Naive thymus-derived CD4-positive, alpha-beta T cell (primary cell): Measurements from ENCODE around the gene ZBTB20. TPM values are rescaled to one million over a fixed set of nuclear protein-coding genes. Genes with fewer than 3 reads are reported as not detected.
"Not testable (repeated sequence)": the region's sequence is repeated elsewhere in the genome, so short reads cannot be mapped to it uniquely, and the experiment has no call there.

Source experiments
- ATAC-seq: fragments of 150-1000 bp; cut with Tn5 transposase; 2 replicates; pipeline ENCODE4 v1.10.0; 2021; ENCODE audit warnings: mild to moderate bottlenecking, moderate library complexity
- CTCF ChIA-PET: fragments of 350-600 bp; sonication (Branson Sonifier 250); formaldehyde crosslinking; loops from one replicate; lab custom pipeline; 2021; ENCODE audit warnings: antibody characterized with exemption; lab: Charles Lee
- POLR2A ChIA-PET: fragments of 350-600 bp; sonication (Branson Sonifier 250); formaldehyde crosslinking; loops from one replicate; lab custom pipeline; 2021; ENCODE audit warnings: antibody characterized with exemption, inconsistent platforms; lab: Charles Lee
- DNase-seq, 9 donors: peaks; one replicate each; pipeline versions ENCODE4 v3.0.0 to v3.0.0-alpha.2; 2020 to 2022; ENCODE audit warnings: mixed read lengths in 1 of 9
- H3K27ac ChIP-seq: one replicate; pipeline ENCODE4 v1.7.0; 2013; ENCODE audit warnings: mild to moderate bottlenecking, low read depth, low read length, moderate library complexity
- H3K27me3 ChIP-seq, 2 donors: one replicate each; pipeline ENCODE4 v1.7.0; 2013; ENCODE audit warnings: low read length in 2 of 2, mild to moderate bottlenecking in 2 of 2, moderate library complexity in 2 of 2; ENCODE audit not compliant: control insufficient read depth in 2 of 2, insufficient read depth in 2 of 2
- H3K36me3 ChIP-seq, 3 experiments: 1 replicate in 2 of 3; 2 replicates in 1 of 3; pipeline ENCODE4 v1.7.0; 2013; ENCODE audit warnings: low read length in 3 of 3, mild to moderate bottlenecking in 3 of 3, moderate library complexity in 1 of 3; ENCODE audit not compliant: insufficient read depth in 3 of 3, control insufficient read depth in 2 of 3
- H3K4me1 ChIP-seq, 2 donors: one replicate each; pipeline ENCODE4 v1.7.0; 2013; ENCODE audit warnings: low read length in 2 of 2, mild to moderate bottlenecking in 2 of 2, moderate library complexity in 1 of 2; ENCODE audit not compliant: control insufficient read depth in 2 of 2, insufficient read depth in 2 of 2
- H3K4me3 ChIP-seq: 2 replicates; pipeline ENCODE4 v1.7.0; 2013; ENCODE audit warnings: mild to moderate bottlenecking, low read length
- H3K9me3 ChIP-seq, 3 experiments: 1 replicate in 2 of 3; 2 replicates in 1 of 3; pipeline ENCODE4 v1.7.0; 2013; ENCODE audit warnings: low read length in 3 of 3; ENCODE audit not compliant: control insufficient read depth in 2 of 3
- H3K27ac Mint-ChIP-seq, 9 donors: one replicate each; pipeline ENCODE4 v1.8.0; 2020 to 2022; ENCODE audit warnings: mixed read lengths in 9 of 9, mild to moderate bottlenecking in 8 of 9, moderate library complexity in 5 of 9, inconsistent platforms in 2 of 9
- H3K27me3 Mint-ChIP-seq, 5 donors: one replicate each; pipeline ENCODE4 v1.8.0; 2021 to 2022; ENCODE audit warnings: mixed read lengths in 5 of 5, mild to moderate bottlenecking in 1 of 5
- H3K36me3 Mint-ChIP-seq, 5 donors: one replicate each; pipeline ENCODE4 v1.8.0; 2020 to 2022; ENCODE audit warnings: mixed read lengths in 5 of 5, mild to moderate bottlenecking in 3 of 5, inconsistent platforms in 1 of 5
- H3K4me1 Mint-ChIP-seq, 7 donors: one replicate each; pipeline ENCODE4 v1.8.0; 2020 to 2022; ENCODE audit warnings: mixed read lengths in 7 of 7, mild to moderate bottlenecking in 3 of 7, inconsistent platforms in 1 of 7
- H3K4me3 Mint-ChIP-seq, 10 donors: one replicate each; pipeline ENCODE4 v1.8.0; 2020 to 2022; ENCODE audit warnings: mild to moderate bottlenecking in 10 of 10, mixed read lengths in 10 of 10, moderate library complexity in 6 of 10, inconsistent platforms in 2 of 10
- H3K9me3 Mint-ChIP-seq, 11 donors: one replicate each; pipeline ENCODE4 v1.8.0; 2020 to 2022; ENCODE audit warnings: mixed read lengths in 11 of 11, mild to moderate bottlenecking in 4 of 11, inconsistent platforms in 1 of 11, moderate library complexity in 1 of 11
- intact Hi-C, 2 donors: fragments of 100-400 bp; cut with micrococcal nuclease; formaldehyde crosslinking; loops; one replicate each; pipeline ENCODE4 v1.15.1; 2023
- polyA plus RNA-seq, 2 donors: library from polyadenylated mRNA; unstranded; fragments of 300-500 nt; fragmentation: Illumina TruSeq; gene quantifications; one replicate each; pipeline ENCODE4 v1.2.3, GENCODE V29; 2021
- total RNA-seq, 6 experiments: library from RNA in 5 of 6; stranded (reverse) in 5 of 6; gene quantifications; 1 replicate in 5 of 6; 2 replicates in 1 of 6; pipeline ENCODE4 v1.2.3 and lab custom pipeline; 2021 to 2026

The ZBTB20 gene
- total and polyA plus RNA-seq, 7 experiments from 2014 or later: 14.9 to 69.5 (median 59.2) TPM

- CTCF ChIA-PET: no interaction called here
- no peaks in the 10 kb centered on the region for H3K4me1 ChIP-seq
- Mint-ChIP-seq H3K36me3 (peaks cover 2 to 56% (median 30%) of the 10 kb centered on the region in 5 donors), H3K4me3 (no peak overlapping the region), H3K27me3 (no peaks in the 10 kb centered on the region), H3K4me1 (peaks cover 14 to 59% (median 51%) of the 10 kb centered on the region in 7 donors), H3K27ac (no peak overlapping the region), H3K9me3 (no peaks in the 10 kb centered on the region)
- DNase-seq (no peak), ATAC-seq (no peak)
- POLR2A ChIA-PET: no interaction called here
- no peaks in the 10 kb centered on the region for H3K27me3 ChIP-seq
- no peak overlapping the region for H3K27ac ChIP-seq
- H3K9me3 ChIP-seq: no peaks in the 10 kb centered on the region
- H3K4me3 ChIP-seq: no peak overlapping the region
- no peaks in the 10 kb centered on the region for H3K36me3 ChIP-seq
- intact Hi-C loops: no loop called here
Measured at GRCh38 chr3:114690911-114691310, 456.2 kb downstream of the ZBTB20 start.

GRCh38 chr3:114687151-114687550, 459.9 kb downstream of the ZBTB20 start:
- POLR2A ChIA-PET: no interaction called here

DNA sequence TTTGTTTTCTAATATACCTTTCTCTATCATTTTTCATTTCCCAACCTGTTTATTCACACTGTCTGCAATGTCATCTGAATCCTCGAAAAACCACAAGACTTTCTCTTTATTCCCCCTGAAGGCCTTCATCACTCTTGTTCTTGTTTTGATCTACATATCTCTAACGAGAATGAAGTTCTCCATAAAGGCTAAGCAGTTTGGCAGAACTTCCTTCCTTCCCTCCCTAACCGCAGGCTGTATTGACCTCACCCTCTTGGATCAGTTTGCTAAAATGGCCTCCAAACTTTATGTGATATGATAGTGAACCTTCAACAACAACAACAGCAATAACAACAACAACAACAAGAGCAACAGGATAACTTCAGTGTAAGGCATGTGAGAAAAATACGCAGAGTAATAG, 460.5 kb downstream of the ZBTB20 start:
- Mint-ChIP-seq H3K4me3 (peak overlapping the region in 4 of 10 donors; percentile 0 to 38 (median 4)), H3K27me3 (no peaks in the 10 kb centered on the region), H3K36me3 (peaks cover 0 to 58% (median 40%) of the 10 kb centered on the region in 5 donors), H3K27ac (peak overlapping the region in 3 of 9 donors; percentile 38 to 81 (median 70)), H3K9me3 (no peaks in the 10 kb centered on the region), H3K4me1 (peaks cover 6 to 38% (median 23%) of the 10 kb centered on the region in 7 donors)
- no peak for DNase-seq
- Histone ChIP-seq H3K4me3 (no peak overlapping the region), H3K9me3 (no peaks in the 10 kb centered on the region), H3K27me3 (no peaks in the 10 kb centered on the region), H3K27ac (no peak overlapping the region), H3K36me3 (no peaks in the 10 kb centered on the region), H3K4me1 (no peaks in the 10 kb centered on the region)
- no peak for ATAC-seq
- intact Hi-C loops: no loop called here
- POLR2A ChIA-PET: no interaction called here
- CTCF ChIA-PET: no interaction called here

More at GRCh38 chr3:114687151-114687550, 459.9 kb downstream of the ZBTB20 start:
- Histone ChIP-seq H3K36me3 (no peaks in the 10 kb centered on the region), H3K4me3 (no peak overlapping the region), H3K27ac (no peak overlapping the region), H3K9me3 (no peaks in the 10 kb centered on the region), H3K4me1 (no peaks in the 10 kb centered on the region), H3K27me3 (no peaks in the 10 kb centered on the region)
- peaks cover 0 to 63% (median 42%) of the 10 kb centered on the region in 5 donors for H3K36me3 Mint-ChIP-seq
- no peaks in the 10 kb centered on the region for H3K9me3 Mint-ChIP-seq
- DNase-seq: no peak
- H3K4me3 Mint-ChIP-seq: no peak overlapping the region
- H3K27me3 Mint-ChIP-seq: no peaks in the 10 kb centered on the region
- CTCF ChIA-PET: no interaction called here
- peaks cover 10 to 42% (median 28%) of the 10 kb centered on the region in 7 donors for H3K4me1 Mint-ChIP-seq
- intact Hi-C loops: no loop called here
- no peak for ATAC-seq
- H3K27ac Mint-ChIP-seq: peak overlapping the region in 1 of 9 donors; percentile 38

DNA sequence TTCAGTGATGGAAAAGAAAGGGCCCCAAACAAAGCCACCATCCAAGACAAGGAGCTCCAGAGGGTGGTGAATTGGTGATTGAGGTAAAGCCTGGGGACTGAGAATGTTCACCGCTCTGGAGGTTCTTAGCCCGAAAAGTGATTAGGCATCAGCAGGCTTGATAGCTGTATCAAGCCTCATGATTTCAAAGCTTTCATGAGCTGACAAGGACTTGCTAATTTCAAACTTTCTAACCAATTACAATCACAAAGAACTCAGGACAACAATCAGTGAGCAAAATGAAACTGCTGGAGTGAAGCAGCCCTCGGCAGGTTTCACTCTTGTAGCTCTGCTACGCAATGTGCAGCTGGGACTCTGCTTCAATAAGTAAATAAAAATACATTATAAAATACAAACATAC, 461.9 kb downstream of the ZBTB20 start:
- Histone ChIP-seq H3K4me3 (no peak overlapping the region), H3K9me3 (no peaks in the 10 kb centered on the region), H3K27ac (no peak overlapping the region), H3K36me3 (no peaks in the 10 kb centered on the region), H3K27me3 (no peaks in the 10 kb centered on the region), H3K4me1 (no peaks in the 10 kb centered on the region)
- Mint-ChIP-seq H3K27ac (no peak overlapping the region), H3K36me3 (peaks cover 0 to 59% (median 43%) of the 10 kb centered on the region in 5 donors), H3K9me3 (peaks cover 0 to 6% (median 0%) of the 10 kb centered on the region in 11 donors), H3K27me3 (no peaks in the 10 kb centered on the region), H3K4me3 (no peak overlapping the region), H3K4me1 (peaks cover 6 to 34% (median 22%) of the 10 kb centered on the region in 7 donors)
- no peak for DNase-seq
- POLR2A ChIA-PET: no interaction called here
- ATAC-seq: no peak
- intact Hi-C loops: no loop called here
- CTCF ChIA-PET: no interaction called here

- DNase-seq (no peak), ATAC-seq (no peak)
- Histone ChIP-seq H3K27ac (no peak overlapping the region), H3K27me3 (no peaks in the 10 kb centered on the region), H3K9me3 (no peaks in the 10 kb centered on the region), H3K4me1 (no peaks in the 10 kb centered on the region), H3K4me3 (no peak overlapping the region), H3K36me3 (no peaks in the 10 kb centered on the region)
- ChIA-PET CTCF (no interaction called here), POLR2A (no interaction called here)
- Mint-ChIP-seq H3K27ac (no peak overlapping the region), H3K4me1 (peaks cover 0 to 5% (median 0%) of the 10 kb centered on the region in 7 donors), H3K4me3 (no peak overlapping the region), H3K27me3 (no peaks in the 10 kb centered on the region), H3K36me3 (peaks cover 0 to 43% (median 23%) of the 10 kb centered on the region in 5 donors), H3K9me3 (peaks cover 0 to 11% (median 0%) of the 10 kb centered on the region in 11 donors)
- intact Hi-C loops: no loop called here
Measured at GRCh38 chr3:114680299-114680698, 466.8 kb downstream of the ZBTB20 start.

DNA sequence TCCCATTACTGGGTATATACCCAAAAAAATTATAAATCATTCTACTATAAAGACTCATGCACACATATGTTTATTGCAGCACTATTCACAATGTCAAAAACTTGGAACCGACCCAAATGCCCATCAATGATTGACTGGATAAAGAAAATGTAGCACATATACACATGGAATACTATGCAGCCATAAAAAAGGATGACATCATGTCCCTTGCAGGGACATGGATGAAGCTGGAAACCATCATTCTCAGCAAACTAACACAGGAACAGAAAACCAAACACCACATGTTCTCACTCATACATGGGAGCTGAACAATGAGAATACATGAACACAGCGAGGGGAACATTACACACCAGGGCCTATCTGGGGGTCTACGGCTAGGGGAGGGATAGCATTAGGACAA, 467.3 kb downstream of the ZBTB20 start:
- POLR2A ChIA-PET, DNase-seq, H3K4me1 Mint-ChIP-seq, H3K27ac ChIP-seq, ATAC-seq, H3K9me3 ChIP-seq, H3K36me3 ChIP-seq, H3K27me3 ChIP-seq, intact Hi-C loops, H3K4me1 ChIP-seq, H3K27me3 Mint-ChIP-seq, H3K4me3 ChIP-seq, CTCF ChIA-PET: not testable (repeated sequence)
- Mint-ChIP-seq H3K4me3 (peak overlapping the region in 1 of 10 donors; percentile 27), H3K9me3 (peaks cover 0 to 11% (median 0%) of the 10 kb centered on the region in 11 donors), H3K36me3 (peaks cover 0 to 40% (median 19%) of the 10 kb centered on the region in 5 donors), H3K27ac (peak overlapping the region in 1 of 9 donors; percentile 26)

GRCh38 chr3:114675104-114675503, 472.0 kb downstream of the ZBTB20 start:
- DNase-seq (no peak), ATAC-seq (no peak)
- Histone ChIP-seq H3K9me3 (no peaks in the 10 kb centered on the region), H3K27ac (no peak overlapping the region), H3K4me3 (no peak overlapping the region), H3K36me3 (no peaks in the 10 kb centered on the region), H3K4me1 (no peaks in the 10 kb centered on the region), H3K27me3 (no peaks in the 10 kb centered on the region)
- ChIA-PET POLR2A (no interaction called here), CTCF (interaction anchor here (0.6 kb wide), 1 partner anchor 9 kb away, joined by 5 read pairs; no protein-coding TSS in a partner anchor)
- no peaks in the 10 kb centered on the region for H3K27me3 Mint-ChIP-seq
- H3K4me3 Mint-ChIP-seq: no peak overlapping the region
- peaks cover 0 to 21% (median 4%) of the 10 kb centered on the region in 5 donors for H3K36me3 Mint-ChIP-seq
- no peak overlapping the region for H3K27ac Mint-ChIP-seq
- intact Hi-C loops: no loop called here
- H3K9me3 Mint-ChIP-seq: peaks cover 0 to 9% (median 0%) of the 10 kb centered on the region in 11 donors
- H3K4me1 Mint-ChIP-seq: peaks cover 0 to 12% (median 4%) of the 10 kb centered on the region in 7 donors
